Gastroesophageal sphincter (tissue), 4 donors: ENCODE results near the gene CAMKMT. TPM values are rescaled to one million over a fixed set of nuclear protein-coding genes. Genes with fewer than 3 reads are reported as not detected.

Source experiments
- ATAC-seq: fragments of 150-250 bp; one replicate; pipeline ENCODE4 v1.9.1; 2016; ENCODE audit warnings: mild to moderate bottlenecking, moderate library complexity
- H3K27ac ChIP-seq, 4 donors: fragments of 200-600 bp; sonication (generic) in 3 of 4; 1 replicate in 3 of 4; 2 replicates in 1 of 4; pipeline ENCODE4 v1.5.1; 2016 to 2019
- H3K27me3 ChIP-seq: fragments of 200-600 bp; sonication (generic); one replicate; pipeline ENCODE4 v1.5.1; 2019
- H3K36me3 ChIP-seq, 2 donors: fragments of 200-600 bp; sonication (generic); one replicate each; pipeline ENCODE4 v1.5.1; 2019; ENCODE audit warnings: control low read depth in 1 of 2
- H3K4me1 ChIP-seq, 3 donors: fragments of 200-600 bp; sonication (generic); 1 replicate in 2 of 3; 2 replicates in 1 of 3; pipeline ENCODE4 v1.5.1; 2016 to 2019; ENCODE audit warnings: control low read depth in 2 of 3
- H3K4me3 ChIP-seq, 2 donors: fragments of 200-600 bp; sonication (generic); one replicate each; pipeline ENCODE4 v1.5.1; 2019; ENCODE audit warnings: mild to moderate bottlenecking in 1 of 2, moderate library complexity in 1 of 2
- H3K9me3 ChIP-seq, 3 donors: fragments of 200-600 bp; sonication (generic); one replicate each; pipeline ENCODE4 v1.5.1; 2017 to 2019; ENCODE audit warnings: control low read depth in 2 of 3
- EP300 ChIP-seq: sonication (generic); formaldehyde crosslinking; IDR thresholded peaks from one replicate; pipeline ENCODE4 v1.6.1; 2017; ENCODE audit warnings: antibody characterized with exemption, mild to moderate bottlenecking
- POLR2A ChIP-seq, 2 donors: fragments of 450-650 bp; IDR thresholded peaks; one replicate each; pipeline ENCODE4 v1.6.1; 2017; ENCODE audit warnings: antibody characterized with exemption in 2 of 2, mild to moderate bottlenecking in 2 of 2, moderate library complexity in 1 of 2
- POLR2AphosphoS5 ChIP-seq: sonication (generic); formaldehyde crosslinking; IDR thresholded peaks from one replicate; pipeline ENCODE4 v1.6.1; 2017; ENCODE audit warnings: antibody characterized with exemption
- WGBS, 2 donors: methylation state at CpG; one replicate each; pipeline ENCODE4 v1.1.5; 2018; ENCODE audit warnings: low coverage in 1 of 2; 5-methylcytosine and 5-hydroxymethylcytosine counted together
- total RNA-seq, 4 donors: library from RNA; depleted of rRNA; stranded (reverse); fragments of >200 nt; gene quantifications; one replicate each; pipeline ENCODE4 v1.1.0, GENCODE V29; 2016
- TF ChIP-seq, protein P1 (sequence below), 4 experiments: fragments of 200-600 bp in 2 of 4; fragments of 450-650 bp in 2 of 4; sonication (generic) in 1 of 4; IDR thresholded peaks; one replicate each; pipeline ENCODE4 v1.5.1; 2017 to 2019; ENCODE audit warnings: antibody characterized with exemption in 4 of 4, mild to moderate bottlenecking in 2 of 4, moderate library complexity in 2 of 4

Gene CAMKMT
- total RNA-seq, 4 donors from 2014 or later, result 4.2 to 19.5 (median 11.0) TPM

DNA sequence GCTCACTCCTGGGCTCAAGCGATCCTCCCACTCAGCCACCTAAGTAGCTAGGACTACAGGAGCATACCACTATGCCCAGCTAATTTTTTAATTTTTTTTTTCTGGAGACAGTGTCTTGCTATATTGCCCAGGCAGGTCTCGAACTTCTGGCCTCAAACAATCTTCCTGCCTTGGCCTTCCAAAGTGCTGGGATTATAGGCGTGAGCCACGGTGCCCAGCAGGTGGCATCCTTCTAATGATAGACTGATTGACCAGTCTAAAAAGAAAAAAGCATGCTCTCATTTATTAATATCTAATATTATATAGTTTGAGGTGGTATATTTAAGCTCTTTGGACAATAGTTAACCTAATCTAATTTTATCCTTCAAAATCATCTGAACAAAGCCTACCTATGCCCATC, 198.6 kb downstream of the CAMKMT start:
- H3K4me1 ChIP-seq, result no peaks in the 10 kb centered on the region
- no peaks in the 10 kb centered on the region for H3K9me3 ChIP-seq
- WGBS, 2 donors, result 79 to 87% methylated on average over 4 of the region's 4 CpGs
- H3K4me3 ChIP-seq, result no peak overlapping the region
- ATAC-seq, result no peak
- no peaks in the 10 kb centered on the region for H3K27me3 ChIP-seq
- no peak overlapping the region for H3K27ac ChIP-seq
- no peaks in the 10 kb centered on the region for H3K36me3 ChIP-seq
- no peak for TF ChIP-seq POLR2A (IDR thresholded peaks at IDR 0.05)
- TF ChIP-seq, protein P1, sequence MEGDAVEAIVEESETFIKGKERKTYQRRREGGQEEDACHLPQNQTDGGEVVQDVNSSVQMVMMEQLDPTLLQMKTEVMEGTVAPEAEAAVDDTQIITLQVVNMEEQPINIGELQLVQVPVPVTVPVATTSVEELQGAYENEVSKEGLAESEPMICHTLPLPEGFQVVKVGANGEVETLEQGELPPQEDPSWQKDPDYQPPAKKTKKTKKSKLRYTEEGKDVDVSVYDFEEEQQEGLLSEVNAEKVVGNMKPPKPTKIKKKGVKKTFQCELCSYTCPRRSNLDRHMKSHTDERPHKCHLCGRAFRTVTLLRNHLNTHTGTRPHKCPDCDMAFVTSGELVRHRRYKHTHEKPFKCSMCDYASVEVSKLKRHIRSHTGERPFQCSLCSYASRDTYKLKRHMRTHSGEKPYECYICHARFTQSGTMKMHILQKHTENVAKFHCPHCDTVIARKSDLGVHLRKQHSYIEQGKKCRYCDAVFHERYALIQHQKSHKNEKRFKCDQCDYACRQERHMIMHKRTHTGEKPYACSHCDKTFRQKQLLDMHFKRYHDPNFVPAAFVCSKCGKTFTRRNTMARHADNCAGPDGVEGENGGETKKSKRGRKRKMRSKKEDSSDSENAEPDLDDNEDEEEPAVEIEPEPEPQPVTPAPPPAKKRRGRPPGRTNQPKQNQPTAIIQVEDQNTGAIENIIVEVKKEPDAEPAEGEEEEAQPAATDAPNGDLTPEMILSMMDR (IDR thresholded peaks at IDR 0.05), result no peak
- TF ChIP-seq POLR2AphosphoS5, result no peak
- TF ChIP-seq EP300, result no peak

DNA sequence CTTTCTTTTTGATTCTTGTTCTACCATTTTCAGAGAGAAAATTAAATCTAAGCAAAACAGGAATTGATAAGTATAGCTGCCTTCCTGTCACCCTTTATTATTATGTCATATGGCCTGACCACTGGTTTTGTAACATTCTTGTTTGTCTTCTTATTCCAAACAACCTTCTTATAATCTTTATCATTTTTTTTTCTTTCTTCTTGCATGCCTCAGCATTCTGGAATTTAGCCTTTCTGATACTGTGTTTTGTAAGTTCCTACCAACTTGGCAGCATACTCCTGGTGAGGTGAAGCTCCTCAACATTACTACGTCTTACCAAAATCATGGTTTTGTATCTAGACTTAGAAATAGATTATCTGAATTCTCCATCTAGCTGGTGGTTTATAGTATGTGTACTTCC, 199.2 kb downstream of the CAMKMT start:
- Histone ChIP-seq H3K27me3 (no peaks in the 10 kb centered on the region), H3K4me3 (no peak overlapping the region), H3K27ac (no peak overlapping the region), H3K36me3 (no peaks in the 10 kb centered on the region), H3K9me3 (no peaks in the 10 kb centered on the region), H3K4me1 (no peaks in the 10 kb centered on the region)
- WGBS, 2 donors, result 88 to 94% methylated on average over 1 of the region's 1 CpG
- TF ChIP-seq POLR2A (IDR thresholded peaks at IDR 0.05) (no peak), EP300 (no peak), POLR2AphosphoS5 (no peak)
- TF ChIP-seq, protein P1 (IDR thresholded peaks at IDR 0.05), result no peak
- no peak for ATAC-seq

DNA sequence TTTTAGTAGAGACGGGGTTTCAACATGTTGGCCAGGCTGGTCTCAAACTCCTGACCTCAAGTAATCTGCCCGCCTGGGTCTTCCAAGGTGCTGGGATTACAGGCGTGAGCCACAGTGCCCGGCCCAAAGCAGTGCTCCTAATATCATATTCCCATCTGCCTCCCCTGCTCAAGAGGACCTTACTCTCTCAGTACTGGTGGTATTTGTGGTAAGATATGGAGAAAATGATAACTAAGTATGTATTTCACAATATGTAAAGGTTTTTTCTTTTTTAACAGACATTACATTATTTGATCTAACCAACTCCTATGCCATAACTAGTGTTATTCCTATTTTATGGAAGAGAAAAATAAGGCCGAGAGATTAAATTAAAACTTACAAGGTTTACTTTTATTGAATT, 201.0 kb downstream of the CAMKMT start:
- Histone ChIP-seq H3K27ac (no peak overlapping the region), H3K27me3 (no peaks in the 10 kb centered on the region), H3K9me3 (no peaks in the 10 kb centered on the region), H3K4me3 (no peak overlapping the region), H3K4me1 (no peaks in the 10 kb centered on the region), H3K36me3 (no peaks in the 10 kb centered on the region)
- TF ChIP-seq POLR2A (IDR thresholded peaks at IDR 0.05) (no peak), EP300 (no peak), POLR2AphosphoS5 (no peak)
- TF ChIP-seq, protein P1 (IDR thresholded peaks at IDR 0.05), result no peak
- WGBS, 2 donors, result 90 to 100% methylated on average over 1 to 2 of the region's 5 CpGs
- ATAC-seq, result no peak

DNA sequence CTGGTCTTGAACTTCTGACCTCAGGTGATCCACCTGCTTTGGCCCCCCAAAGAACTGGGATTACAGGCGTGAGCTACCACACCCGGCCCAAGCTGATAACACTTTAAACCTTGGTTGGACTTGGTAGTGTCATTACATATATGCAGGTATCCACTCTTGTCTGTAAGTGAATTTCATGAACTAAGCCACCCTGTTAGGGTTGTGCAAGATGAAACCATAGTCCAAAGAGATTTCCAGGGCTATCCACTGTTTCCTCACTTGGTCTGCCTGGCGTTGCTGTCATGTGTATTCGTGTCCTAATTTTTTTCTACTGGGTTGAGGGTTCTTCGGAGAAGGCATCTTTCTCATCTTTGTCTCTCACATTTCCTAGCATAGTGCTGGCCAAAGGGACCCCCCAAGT, 203.0 kb downstream of the CAMKMT start:
- no peak for TF ChIP-seq POLR2A (IDR thresholded peaks at IDR 0.05)
- no peak for TF ChIP-seq POLR2AphosphoS5
- TF ChIP-seq EP300, result no peak
- TF ChIP-seq, protein P1 (IDR thresholded peaks at IDR 0.05), result no peak
- no peaks in the 10 kb centered on the region for H3K36me3 ChIP-seq

DNA sequence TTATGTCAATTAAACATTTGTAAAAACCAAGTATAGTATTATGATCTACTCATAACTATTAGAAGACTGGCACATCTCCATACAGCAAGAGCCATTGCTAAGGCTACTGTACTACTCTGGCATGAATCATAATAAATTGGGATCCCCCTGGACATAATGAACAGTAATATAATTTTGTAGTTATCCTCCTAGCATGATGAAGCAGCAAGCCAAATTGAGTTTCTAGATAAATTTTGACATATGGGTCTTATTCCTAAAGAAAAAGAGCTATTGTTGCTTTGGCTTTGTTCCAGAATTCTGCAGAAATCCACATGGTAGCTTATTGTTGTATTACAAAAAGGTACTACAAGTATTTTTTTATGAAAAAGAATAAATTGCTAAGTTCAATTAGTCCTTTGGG, 204.3 kb downstream of the CAMKMT start:
- no peaks in the 10 kb centered on the region for H3K9me3 ChIP-seq
- TF ChIP-seq EP300 (no peak), POLR2A (IDR thresholded peaks at IDR 0.05) (no peak), POLR2AphosphoS5 (no peak)
- TF ChIP-seq, protein P1 (IDR thresholded peaks at IDR 0.05), result no peak
- no peaks in the 10 kb centered on the region for H3K4me1 ChIP-seq
- H3K36me3 ChIP-seq, result no peaks in the 10 kb centered on the region
- H3K27ac ChIP-seq, result no peak overlapping the region
- no peaks in the 10 kb centered on the region for H3K27me3 ChIP-seq
- H3K4me3 ChIP-seq, result no peak overlapping the region
- ATAC-seq, result no peak

More for the DNA sequence above, 203.0 kb downstream of the CAMKMT start:
- H3K4me1 ChIP-seq, result no peaks in the 10 kb centered on the region
- no peaks in the 10 kb centered on the region for H3K9me3 ChIP-seq
- WGBS, 2 donors, result 88 to 100% methylated on average over 2 to 4 of the region's 5 CpGs
- H3K27ac ChIP-seq, result no peak overlapping the region
- no peaks in the 10 kb centered on the region for H3K27me3 ChIP-seq
- ATAC-seq, result no peak
- no peak overlapping the region for H3K4me3 ChIP-seq
